NCI-H1092 treated with DMSO at 0.1 percent for 48 hours (cell line): Measurements from ENCODE around the gene GPR31.

Source experiments
- DNase-seq: peaks from one replicate; lab custom pipeline; 2025; lab: John Stamatoyannopoulos, UW

The GPR31 gene

DNA sequence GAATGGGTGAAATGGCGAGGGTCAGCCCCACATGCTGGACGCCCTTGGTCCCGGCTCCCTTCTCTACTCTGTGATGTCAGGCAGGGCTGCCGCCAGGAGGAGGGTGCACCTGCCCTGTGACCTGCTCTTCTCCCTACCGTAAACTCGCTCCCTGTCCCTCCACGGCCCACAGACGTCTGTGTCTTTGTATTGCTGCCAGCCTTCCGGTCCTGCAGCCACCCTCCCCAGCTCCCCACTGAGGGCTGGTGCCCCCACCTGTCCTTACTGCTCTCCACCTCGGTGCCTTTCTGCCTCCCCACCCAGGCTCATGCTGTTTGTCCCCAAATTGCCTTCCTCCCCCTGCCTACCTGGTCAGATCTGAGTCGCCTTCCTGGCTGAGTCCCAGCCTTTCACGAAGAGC lies 38.9 kb downstream of the GPR31 start:
- DNase-seq = no peak

DNA sequence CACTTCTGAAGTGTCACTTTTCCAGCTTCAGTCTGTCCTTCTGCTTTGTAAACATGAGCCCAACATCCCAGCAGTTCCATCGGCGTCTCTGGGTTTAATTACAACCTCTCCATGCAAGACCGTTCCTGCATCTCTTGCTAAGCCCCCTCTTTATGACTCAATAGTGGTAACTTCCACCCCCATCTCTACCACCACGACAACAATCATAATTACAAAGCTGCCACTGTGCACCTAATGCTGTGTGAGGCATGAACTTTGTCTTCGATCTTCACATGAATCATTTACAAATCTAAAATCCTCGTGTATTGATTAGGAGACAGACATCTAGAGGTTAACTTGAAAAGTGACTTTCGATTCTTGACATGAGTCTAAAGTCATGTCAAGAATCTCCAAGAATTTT lies 39.8 kb downstream of the GPR31 start:
- no peak for DNase-seq

DNA sequence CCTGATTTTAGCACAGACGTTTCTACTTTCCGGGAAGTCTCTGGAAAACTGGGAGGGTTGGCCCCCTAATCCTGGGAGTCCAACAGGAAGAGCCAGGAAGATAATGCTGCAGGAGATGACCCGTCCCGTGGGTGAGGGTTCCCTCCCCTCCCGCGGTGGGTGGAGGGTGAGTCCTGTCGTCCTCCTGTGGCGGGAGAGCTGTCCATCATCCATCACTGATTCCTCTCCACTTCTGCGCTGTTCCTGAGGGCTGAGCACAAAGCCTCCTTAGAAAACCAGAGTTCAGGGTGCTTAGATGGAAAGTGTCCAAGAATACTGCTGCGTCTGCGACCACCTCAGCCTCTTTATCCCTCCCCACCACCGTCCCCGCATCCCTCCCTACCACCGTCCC lies 40.9 kb downstream of the GPR31 start:
- DNase-seq = no peak

DNA sequence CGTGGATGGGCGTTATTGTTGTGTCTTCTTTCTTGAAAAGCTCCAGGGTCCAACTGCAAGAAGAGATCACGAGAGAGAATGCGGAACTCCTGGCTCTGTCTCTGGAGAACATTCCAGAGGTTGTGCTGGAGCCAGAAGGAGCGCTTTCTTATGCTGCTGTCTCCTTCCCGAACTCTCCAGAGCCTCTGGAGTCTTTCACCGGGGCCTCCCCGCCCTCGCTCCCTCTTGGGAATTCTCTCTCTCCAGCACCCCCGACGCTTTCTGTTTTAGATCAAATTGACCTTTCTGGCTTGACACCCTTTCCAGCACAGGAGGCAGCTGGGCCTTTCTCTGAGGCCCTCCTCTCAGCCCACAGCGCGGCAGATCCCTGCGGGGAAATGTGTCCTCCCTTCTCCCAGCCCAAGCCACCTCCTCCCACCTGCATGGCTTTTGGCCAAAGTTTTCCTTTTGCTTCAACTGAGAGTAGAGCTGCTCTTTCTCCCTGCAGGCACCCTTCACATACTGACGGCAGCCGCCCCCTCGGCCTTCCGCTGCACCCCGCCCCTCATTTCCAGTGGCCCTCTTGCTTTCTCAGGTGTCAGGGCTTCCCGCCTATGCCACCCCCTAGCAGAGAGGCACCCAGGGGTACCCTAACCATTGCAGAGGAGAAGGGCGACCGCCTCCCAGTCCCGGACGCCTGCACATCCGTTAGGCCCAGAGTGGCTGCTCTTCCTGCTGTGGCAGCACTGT lies 41.5 kb downstream of the GPR31 start:
- peak; percentile 30 for DNase-seq

DNA sequence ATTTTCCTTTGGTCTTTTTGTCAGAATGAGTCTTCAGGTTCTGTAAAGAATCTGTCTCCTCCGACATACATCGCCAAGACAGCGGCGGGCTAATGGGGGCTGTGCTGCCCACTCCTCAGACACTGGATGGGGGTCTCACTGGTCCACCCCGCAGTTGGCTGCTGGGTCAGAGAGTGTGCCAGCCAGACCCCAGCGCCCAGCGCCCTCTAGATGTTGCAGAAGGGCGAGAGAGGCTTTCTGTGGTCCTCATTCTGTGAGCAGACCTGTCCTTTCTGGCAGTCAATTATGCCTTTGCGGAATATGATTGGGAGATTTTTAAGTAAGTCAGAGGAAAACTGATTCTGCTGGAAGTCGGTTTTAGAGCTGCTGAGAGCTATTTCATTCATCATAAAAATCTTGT lies 42.7 kb downstream of the GPR31 start:
- no peak for DNase-seq

DNA sequence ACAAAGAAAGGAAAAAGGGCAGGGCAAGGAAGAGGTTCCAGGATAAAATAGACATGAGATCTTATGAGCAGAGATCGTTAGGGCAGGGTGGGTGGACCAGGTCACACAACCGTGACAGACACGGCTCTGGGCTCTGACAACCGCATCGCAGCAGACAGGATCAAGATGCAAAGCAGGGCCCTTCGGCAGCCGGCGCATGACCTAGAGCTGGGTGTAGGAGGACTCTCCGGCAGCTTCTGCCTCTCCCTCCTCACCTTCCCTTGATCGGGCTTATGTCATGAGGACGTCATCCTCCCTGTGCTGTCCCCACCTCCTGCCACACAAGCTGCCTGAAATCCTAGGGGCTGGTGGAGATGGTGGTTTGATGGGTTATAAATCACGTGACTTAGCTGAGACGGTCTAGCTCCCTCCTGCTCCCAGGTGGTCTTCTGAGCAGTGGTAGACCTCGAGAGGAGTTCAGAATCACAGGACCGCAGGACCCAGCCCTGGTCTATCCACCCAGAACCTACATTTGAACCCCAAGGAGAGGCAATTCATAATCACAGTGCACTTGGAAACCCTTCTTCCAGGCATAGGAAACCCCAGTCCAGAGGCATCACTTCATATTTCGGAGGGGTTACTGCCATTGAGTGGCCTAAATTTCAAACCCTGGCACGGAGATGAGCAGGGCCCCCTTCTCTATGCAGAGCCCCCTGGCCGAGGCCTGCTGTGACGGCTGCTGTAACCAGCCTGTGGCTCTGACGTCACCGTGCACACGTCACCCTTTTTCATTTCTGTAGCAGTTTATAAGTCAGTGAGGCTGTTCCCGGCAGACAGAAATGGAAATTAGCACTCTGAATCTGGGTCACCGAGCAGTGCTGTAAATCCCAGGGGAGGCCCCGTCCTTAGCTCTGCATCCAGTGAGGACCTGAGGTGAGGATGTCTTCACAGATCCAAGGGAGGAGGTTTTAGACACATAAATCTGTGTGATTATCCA lies 43.6 kb downstream of the GPR31 start:
- no peak for DNase-seq

DNA sequence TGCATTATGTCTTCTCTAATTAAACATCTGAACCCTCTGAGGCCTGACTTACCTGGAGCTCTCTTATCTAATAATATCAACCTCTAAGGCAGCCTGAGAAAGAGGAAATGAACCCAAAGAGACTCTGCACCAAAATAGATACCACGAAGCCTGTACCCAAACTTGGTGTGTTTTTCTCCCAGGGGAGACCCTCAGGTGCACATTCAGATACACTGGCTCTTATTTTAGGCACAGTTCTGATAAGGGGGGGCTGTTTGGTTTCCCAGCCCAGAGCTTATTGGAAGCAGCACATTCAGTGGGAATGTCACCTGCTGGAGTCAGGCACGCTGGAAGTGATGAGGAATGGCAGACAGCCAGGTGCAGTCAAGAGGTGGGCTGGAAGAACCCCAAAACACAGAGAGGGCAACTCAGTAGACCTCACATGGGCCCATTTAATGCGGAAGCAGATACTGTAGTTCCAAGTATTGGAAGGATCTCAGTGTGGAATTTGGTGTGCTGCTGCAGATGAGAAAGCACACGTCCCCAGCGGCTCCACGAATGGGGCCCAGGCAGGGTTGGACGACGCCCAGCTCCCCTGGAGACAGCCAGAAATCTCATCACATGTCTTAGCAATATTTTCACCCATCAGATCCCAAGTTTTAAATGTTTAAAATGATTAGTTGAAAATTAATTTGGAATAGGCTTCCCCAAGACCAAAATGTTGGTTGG lies 44.6 kb downstream of the GPR31 start:
- DNase-seq = no peak

DNA sequence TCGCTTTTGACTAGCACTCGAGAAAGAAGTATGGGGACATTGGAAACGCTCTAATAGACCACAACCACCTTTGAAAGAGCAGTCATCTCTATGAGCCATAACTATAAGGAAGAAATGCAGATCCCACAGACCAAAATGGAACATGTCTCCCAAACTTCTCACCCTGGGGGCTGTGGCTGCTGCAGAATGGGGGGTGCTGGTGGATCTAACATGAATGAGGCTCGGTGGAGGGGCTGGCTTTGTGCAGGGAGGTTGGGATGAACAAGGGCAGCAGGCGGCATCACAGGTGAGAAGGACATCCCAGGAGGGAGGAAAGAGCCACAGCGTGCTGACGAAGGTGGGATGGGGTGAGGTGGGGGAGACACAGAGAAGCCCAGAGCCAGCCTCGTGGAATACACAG lies 45.4 kb downstream of the GPR31 start:
- no peak for DNase-seq

DNA sequence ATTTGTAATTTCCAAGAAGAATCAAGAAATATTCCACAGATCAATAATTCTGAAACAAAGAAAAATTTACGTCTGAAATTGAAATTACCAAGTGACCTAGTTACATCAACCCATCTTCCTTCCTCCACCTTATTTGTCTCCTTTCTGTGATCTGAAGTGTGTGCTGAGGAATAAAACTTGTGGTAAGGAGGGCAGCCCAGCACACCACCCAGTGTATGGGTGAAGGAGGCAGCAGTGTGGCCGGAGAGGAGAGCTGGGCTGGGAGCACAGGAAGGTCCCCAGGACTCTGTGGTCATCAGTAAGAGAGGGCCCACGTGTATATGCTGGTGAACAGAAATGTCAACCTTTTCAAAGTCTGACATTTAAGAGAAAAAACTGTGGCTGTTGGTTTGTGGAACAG lies 46.2 kb downstream of the GPR31 start:
- no peak for DNase-seq

DNA sequence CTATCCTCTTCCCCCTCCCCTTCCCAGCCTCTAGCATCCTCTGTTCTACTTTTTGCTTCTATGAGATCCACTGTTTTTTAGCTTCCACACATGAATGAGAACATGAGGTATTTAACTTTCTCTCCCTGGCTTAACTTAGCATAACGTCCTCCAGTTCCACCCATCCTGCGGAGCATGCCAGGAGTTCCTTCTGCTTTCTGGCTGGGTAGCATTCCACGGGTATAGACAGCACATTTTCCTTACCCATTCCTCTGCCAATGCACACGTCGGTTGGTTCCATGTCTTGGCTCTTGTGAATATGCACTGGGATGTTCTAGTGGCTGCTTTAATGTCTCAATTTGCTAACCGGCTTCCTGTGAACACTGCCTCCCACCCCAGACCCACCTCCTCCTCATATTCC lies 48.1 kb downstream of the GPR31 start:
- no peak for DNase-seq

DNA sequence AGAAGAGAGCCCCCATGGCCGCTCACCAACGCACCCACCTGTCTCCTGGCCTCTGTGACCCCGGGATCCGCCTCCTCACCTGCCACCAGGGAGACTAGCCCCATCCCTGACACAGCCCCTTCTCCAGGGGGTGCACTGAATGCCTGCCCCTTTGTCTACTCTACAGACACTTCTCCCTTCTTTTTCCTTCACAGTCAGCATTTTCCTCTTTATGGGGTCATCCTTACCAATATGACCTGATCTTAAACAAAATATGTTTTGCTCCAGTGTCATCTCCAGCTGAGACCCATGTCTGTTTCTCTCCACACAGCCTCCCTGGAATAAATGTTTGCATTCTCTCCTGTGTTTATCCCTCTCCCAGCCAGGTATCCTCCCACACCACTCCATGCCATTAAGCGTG lies 49.5 kb downstream of the GPR31 start:
- DNase-seq = no peak

DNA sequence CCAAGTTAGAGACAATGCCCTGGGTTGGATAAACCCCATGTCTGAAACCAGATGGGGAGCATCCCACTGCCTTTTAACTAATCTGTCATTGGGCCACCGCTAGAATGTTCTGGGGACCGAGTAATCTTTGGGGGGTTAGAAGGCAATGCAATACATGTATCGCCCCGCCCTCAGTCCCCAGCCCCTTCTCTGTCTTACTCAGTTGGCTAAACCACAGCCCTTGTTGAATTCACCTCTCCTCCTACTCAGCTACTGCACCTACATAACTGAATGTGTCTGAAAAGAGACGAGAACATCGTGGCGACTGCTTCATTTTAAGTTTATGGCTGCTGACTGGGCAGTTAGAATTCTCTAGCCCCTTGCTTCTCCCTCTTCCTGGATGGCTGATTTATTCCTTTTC lies 50.0 kb downstream of the GPR31 start:
- no peak for DNase-seq

DNA sequence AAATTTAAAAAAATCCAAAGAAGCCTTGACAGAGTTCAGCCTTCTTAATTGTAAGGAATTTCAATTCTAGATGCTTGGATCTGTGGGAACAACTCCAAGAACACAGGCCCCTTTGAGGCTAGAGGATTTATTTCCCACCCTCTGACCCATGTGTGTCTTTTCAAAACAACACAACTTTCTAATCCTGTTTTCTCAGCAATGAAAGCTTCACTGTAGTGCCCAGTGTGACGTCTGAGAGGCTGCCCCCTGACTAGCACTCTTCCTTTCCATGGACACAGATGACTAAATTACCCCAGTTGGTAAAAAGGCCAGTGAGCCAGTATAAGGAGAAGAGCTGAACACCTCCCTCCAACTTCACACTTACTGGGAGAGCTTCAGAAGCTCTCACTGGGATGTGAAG lies 51.4 kb downstream of the GPR31 start:
- no peak for DNase-seq
